Smooth muscle cell (in vitro differentiated cells): ENCODE measurements around the gene GRAMD2A. TPM values are rescaled to one million over a fixed set of nuclear protein-coding genes. Genes with fewer than 3 reads are reported as not detected.

Experiments
- DNase-seq: peaks from one replicate; lab custom pipeline; 2025; ENCODE audit not compliant: unreplicated experiment; lab: John Stamatoyannopoulos, UW
- H2AFZ ChIP-seq: fragments of 200-600 bp; sonication (generic); 2 replicates; pipeline ENCODE4 v1.6.0; 2016; ENCODE audit warnings: antibody characterized with exemption, low read depth, mild to moderate bottlenecking
- H3F3A ChIP-seq: fragments of 200-600 bp; sonication (generic); 2 replicates; pipeline ENCODE4 v1.6.0; 2017; ENCODE audit warnings: antibody characterized with exemption, low read depth
- H3K27ac ChIP-seq: fragments of 200-600 bp; sonication (generic); 2 replicates; pipeline ENCODE4 v1.5.1; 2016; ENCODE audit warnings: low read depth, mild to moderate bottlenecking
- H3K27me3 ChIP-seq: fragments of 200-600 bp; sonication (generic); 2 replicates; pipeline ENCODE4 v1.6.1; 2016; ENCODE audit warnings: low read depth, mild to moderate bottlenecking
- H3K36me3 ChIP-seq: fragments of 200-600 bp; sonication (generic); 2 replicates; pipeline ENCODE4 v1.5.1; 2016; ENCODE audit warnings: low read depth
- H3K4me1 ChIP-seq: fragments of 200-600 bp; sonication (generic); 2 replicates; pipeline ENCODE4 v1.5.1; 2016; ENCODE audit warnings: low read depth
- H3K4me2 ChIP-seq: fragments of 200-600 bp; sonication (generic); 2 replicates; pipeline ENCODE4 v1.6.0; 2016; ENCODE audit warnings: mild to moderate bottlenecking
- H3K4me3 ChIP-seq: fragments of 200-600 bp; sonication (generic); 2 replicates; pipeline ENCODE4 v1.5.1; 2016; ENCODE audit warnings: mild to moderate bottlenecking
- H3K79me2 ChIP-seq: fragments of 200-600 bp; sonication (generic); 2 replicates; pipeline ENCODE4 v1.6.0; 2016; ENCODE audit warnings: low read depth, mild to moderate bottlenecking
- H3K9ac ChIP-seq: fragments of 200-600 bp; sonication (generic); 2 replicates; pipeline ENCODE4 v1.6.0; 2016; ENCODE audit warnings: low read depth
- H3K9me3 ChIP-seq: fragments of 200-600 bp; sonication (generic); replicated peaks from 2 replicates; pipeline ENCODE4 v1.5.1; 2016; ENCODE audit warnings: low read depth
- H4K20me1 ChIP-seq: fragments of 200-600 bp; sonication (generic); 2 replicates; pipeline ENCODE4 v1.6.0; 2016; ENCODE audit warnings: low read depth
- WGBS: methylation state at CpG from one replicate; pipeline ENCODE4 v1.1.7; 2016; ENCODE audit warnings: low lambda C conversion rate; 5-methylcytosine and 5-hydroxymethylcytosine counted together
- polyA plus RNA-seq: library from polyadenylated mRNA; unstranded; fragments of >200 nt; fragmentation: Nextera tagmentation; extraction: Ambion mirVana; gene quantifications from 2 replicates; pipeline ENCODE4 v1.2.1, GENCODE V29; 2016
- total RNA-seq: library from RNA; depleted of rRNA; stranded (reverse); fragments of >200 nt; gene quantifications from 2 replicates; pipeline ENCODE4 v1.2.3, GENCODE V29; 2014
- TF ChIP-seq, protein P1 (sequence below): fragments of 200-600 bp; sonication (generic); IDR thresholded peaks from 2 replicates; pipeline ENCODE4 v1.5.1; 2017; ENCODE audit warnings: borderline replicate concordance, mild to moderate bottlenecking, antibody characterized with exemption; ENCODE audit not compliant: insufficient read depth, poor library complexity, severe bottlenecking

GRAMD2A gene
- total and polyA plus RNA-seq, 2 experiments from 2014 or later, result 0.54 to 2.1 TPM

DNA sequence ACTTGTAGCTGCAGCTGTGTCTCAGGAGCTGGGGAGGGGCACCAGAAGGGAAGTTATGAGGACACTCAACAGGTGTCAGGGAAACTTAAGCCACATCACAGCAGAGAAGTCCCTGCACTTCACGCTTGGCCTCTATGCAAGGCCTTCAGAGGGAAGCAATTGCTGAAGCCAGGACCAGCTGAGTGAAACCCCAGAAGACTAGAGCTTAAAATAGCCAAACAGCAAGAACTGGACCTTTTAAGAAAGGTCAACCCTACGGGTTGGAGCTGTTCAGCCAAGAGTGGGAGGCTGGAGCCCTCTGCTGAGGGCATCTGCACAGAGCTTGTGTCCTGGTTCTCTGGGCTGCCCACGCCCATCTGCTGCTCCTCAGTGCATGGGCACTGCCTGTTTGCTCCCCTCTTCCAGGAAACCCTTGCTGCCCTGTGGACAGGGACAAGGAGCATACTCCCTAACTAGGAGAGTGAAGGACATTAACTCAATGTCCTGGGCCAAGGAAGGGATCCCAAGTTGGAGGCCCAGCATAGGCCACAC, 3.9 kb upstream of the GRAMD2A start:
- TF ChIP-seq, protein P1, sequence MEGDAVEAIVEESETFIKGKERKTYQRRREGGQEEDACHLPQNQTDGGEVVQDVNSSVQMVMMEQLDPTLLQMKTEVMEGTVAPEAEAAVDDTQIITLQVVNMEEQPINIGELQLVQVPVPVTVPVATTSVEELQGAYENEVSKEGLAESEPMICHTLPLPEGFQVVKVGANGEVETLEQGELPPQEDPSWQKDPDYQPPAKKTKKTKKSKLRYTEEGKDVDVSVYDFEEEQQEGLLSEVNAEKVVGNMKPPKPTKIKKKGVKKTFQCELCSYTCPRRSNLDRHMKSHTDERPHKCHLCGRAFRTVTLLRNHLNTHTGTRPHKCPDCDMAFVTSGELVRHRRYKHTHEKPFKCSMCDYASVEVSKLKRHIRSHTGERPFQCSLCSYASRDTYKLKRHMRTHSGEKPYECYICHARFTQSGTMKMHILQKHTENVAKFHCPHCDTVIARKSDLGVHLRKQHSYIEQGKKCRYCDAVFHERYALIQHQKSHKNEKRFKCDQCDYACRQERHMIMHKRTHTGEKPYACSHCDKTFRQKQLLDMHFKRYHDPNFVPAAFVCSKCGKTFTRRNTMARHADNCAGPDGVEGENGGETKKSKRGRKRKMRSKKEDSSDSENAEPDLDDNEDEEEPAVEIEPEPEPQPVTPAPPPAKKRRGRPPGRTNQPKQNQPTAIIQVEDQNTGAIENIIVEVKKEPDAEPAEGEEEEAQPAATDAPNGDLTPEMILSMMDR, result no peak
- 97% methylated on average over 3 of the region's 3 CpGs for WGBS
- Histone ChIP-seq H2AFZ (no peak overlapping the region), H3K4me3 (no peak overlapping the region), H3K79me2 (peaks cover 6% of the 10 kb centered on the region), H3K27me3 (no peaks in the 10 kb centered on the region), H3K4me2 (no peak overlapping the region), H3K4me1 (no peaks in the 10 kb centered on the region), H3K27ac (peak overlapping the region; percentile 11), H3K36me3 (peaks cover 39% of the 10 kb centered on the region), H3K9me3 (no peaks in the 10 kb centered on the region), H3K9ac (no peak overlapping the region), H3F3A (peaks cover 73% of the 10 kb centered on the region), H4K20me1 (peaks cover 87% of the 10 kb centered on the region)
- no peak for DNase-seq

DNA sequence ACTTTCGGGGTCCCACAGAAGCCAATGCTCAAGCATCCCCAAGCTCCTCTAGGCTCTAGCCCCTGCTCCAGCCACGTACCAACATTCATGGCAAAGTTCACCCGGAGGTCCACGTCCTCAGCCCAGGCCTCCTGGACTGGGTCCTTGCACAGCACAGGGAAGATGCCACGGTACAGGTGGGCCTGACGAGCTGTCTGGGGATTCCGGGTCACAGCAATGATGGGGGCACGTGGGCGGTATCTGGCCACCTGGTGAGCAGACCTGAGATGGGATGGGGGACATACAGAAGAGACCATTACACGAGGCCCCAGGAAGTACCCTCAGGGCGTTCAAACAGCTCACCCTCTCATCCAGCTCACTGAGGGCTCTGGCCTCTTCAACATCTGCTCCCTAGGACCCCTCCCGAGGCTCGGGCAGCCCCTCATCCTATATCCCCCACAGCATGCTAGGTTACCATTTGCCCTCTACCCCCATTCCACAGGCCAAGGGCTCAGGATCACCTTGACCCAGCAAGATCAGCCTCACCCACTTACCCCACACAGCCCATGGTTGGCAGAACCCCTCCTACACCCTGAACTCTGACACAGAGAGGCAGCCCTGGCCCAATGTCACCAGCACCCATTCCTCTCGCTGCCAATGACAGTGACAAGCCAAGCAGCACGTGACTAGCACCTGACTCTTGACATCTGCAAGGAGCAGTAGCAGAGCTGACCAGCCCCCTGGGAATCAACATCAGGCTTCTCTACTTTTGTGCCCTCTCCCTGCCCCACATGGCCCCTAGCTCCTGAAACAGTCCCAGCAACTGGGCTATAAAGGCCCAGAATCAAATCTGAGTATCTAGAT, 3.0 kb upstream of the GRAMD2A start:
- H3K9ac ChIP-seq, result no peak overlapping the region

GRCh38 chr15:72199721-72200212, 2.2 kb upstream of the GRAMD2A start:
- Histone ChIP-seq H3K36me3 (peaks cover 33% of the 10 kb centered on the region), H3K79me2 (peaks cover 6% of the 10 kb centered on the region), H3K9me3 (no peaks in the 10 kb centered on the region), H3K27ac (no peak overlapping the region), H3K9ac (no peak overlapping the region), H4K20me1 (peaks cover 70% of the 10 kb centered on the region), H3F3A (peaks cover 59% of the 10 kb centered on the region), H2AFZ (no peak overlapping the region), H3K4me3 (no peak overlapping the region), H3K27me3 (no peaks in the 10 kb centered on the region), H3K4me1 (no peaks in the 10 kb centered on the region), H3K4me2 (no peak overlapping the region)
- TF ChIP-seq, protein P1, result peak; percentile 78
- WGBS, result 87% methylated on average over 2 of the region's 2 CpGs
- no peak for DNase-seq

More for the DNA sequence above, 3.0 kb upstream of the GRAMD2A start:
- Histone ChIP-seq H3K9me3 (no peaks in the 10 kb centered on the region), H3K79me2 (peaks cover 6% of the 10 kb centered on the region), H3K4me3 (no peak overlapping the region), H3K27me3 (no peaks in the 10 kb centered on the region), H3K36me3 (peaks cover 39% of the 10 kb centered on the region), H3K4me1 (no peaks in the 10 kb centered on the region), H4K20me1 (peaks cover 78% of the 10 kb centered on the region), H3K4me2 (no peak overlapping the region), H2AFZ (no peak overlapping the region), H3K27ac (peak overlapping the region; percentile 11), H3F3A (peaks cover 65% of the 10 kb centered on the region)
- TF ChIP-seq, protein P1, result no peak
- 96% methylated on average over 15 of the region's 15 CpGs for WGBS
- DNase-seq, result no peak
